ENCODE data around the gene KIF13A. TPM values are rescaled to one million over a fixed set of nuclear protein-coding genes. Genes with fewer than 3 reads are reported as not detected.
"Not testable (repeated sequence)": the region's sequence is repeated elsewhere in the genome, so short reads cannot be mapped to it uniquely, and the experiment has no call there.

Gene KIF13A
- polyA plus RNA-seq, 1 donor from 2014 or later = 1.4 TPM

- no peaks in the 10 kb centered on the region for H3K9me3 Mint-ChIP-seq
- H3K4me1 Mint-ChIP-seq = no peaks in the 10 kb centered on the region
- H3K36me3 Mint-ChIP-seq = no peaks in the 10 kb centered on the region
- H3K4me3 Mint-ChIP-seq = no peak overlapping the region
- H3K27ac Mint-ChIP-seq = no peak overlapping the region
- no peaks in the 10 kb centered on the region for H3K27me3 Mint-ChIP-seq
Observed at GRCh38 chr6:17863901-17864754, 123.3 kb downstream of the KIF13A start.

- Mint-ChIP-seq H3K9me3 (no peaks in the 10 kb centered on the region), H3K36me3 (no peaks in the 10 kb centered on the region), H3K4me1 (no peaks in the 10 kb centered on the region), H3K4me3 (no peak overlapping the region), H3K27me3 (no peaks in the 10 kb centered on the region), H3K27ac (no peak overlapping the region)
Observed at GRCh38 chr6:17861361-17861760, 126.1 kb downstream of the KIF13A start.

- H3K4me1 Mint-ChIP-seq = no peaks in the 10 kb centered on the region
- no peak overlapping the region for H3K4me3 Mint-ChIP-seq
- H3K27ac Mint-ChIP-seq = no peak overlapping the region
- no peaks in the 10 kb centered on the region for H3K27me3 Mint-ChIP-seq
- no peaks in the 10 kb centered on the region for H3K36me3 Mint-ChIP-seq
- no peaks in the 10 kb centered on the region for H3K9me3 Mint-ChIP-seq
Observed at GRCh38 chr6:17859846-17860245, 127.6 kb downstream of the KIF13A start.

GRCh38 chr6:17858584-17858983 lies 128.9 kb downstream of the KIF13A start:
- Mint-ChIP-seq H3K27me3 (no peaks in the 10 kb centered on the region), H3K4me1 (no peaks in the 10 kb centered on the region), H3K36me3 (no peaks in the 10 kb centered on the region), H3K9me3 (no peaks in the 10 kb centered on the region), H3K27ac (no peak overlapping the region), H3K4me3 (no peak overlapping the region)

- H3K27me3 Mint-ChIP-seq = not testable (repeated sequence)
- H3K27ac Mint-ChIP-seq = peak overlapping the region in 1 of 3 donors; percentile 44
Observed at GRCh38 chr6:17857188-17857587, 130.2 kb downstream of the KIF13A start.

GRCh38 chr6:17856306-17856705 lies 131.1 kb downstream of the KIF13A start:
- H3K4me3 Mint-ChIP-seq = no peak overlapping the region
- H3K36me3 Mint-ChIP-seq = peaks cover 1% of the 10 kb centered on the region
- H3K27me3 Mint-ChIP-seq = no peaks in the 10 kb centered on the region
- H3K9me3 Mint-ChIP-seq = no peaks in the 10 kb centered on the region
- H3K4me1 Mint-ChIP-seq = no peaks in the 10 kb centered on the region
- H3K27ac Mint-ChIP-seq = no peak overlapping the region

More at GRCh38 chr6:17857188-17857587, 130.2 kb downstream of the KIF13A start:
- H3K36me3 Mint-ChIP-seq, H3K4me3 Mint-ChIP-seq, H3K4me1 Mint-ChIP-seq, H3K9me3 Mint-ChIP-seq: not testable (repeated sequence)

GRCh38 chr6:17855381-17855780 lies 132.1 kb downstream of the KIF13A start:
- no peaks in the 10 kb centered on the region for H3K9me3 Mint-ChIP-seq
- H3K27me3 Mint-ChIP-seq = no peaks in the 10 kb centered on the region
- no peak overlapping the region for H3K27ac Mint-ChIP-seq
- H3K4me3 Mint-ChIP-seq = no peak overlapping the region
- no peaks in the 10 kb centered on the region for H3K4me1 Mint-ChIP-seq
- peaks cover 4% of the 10 kb centered on the region for H3K36me3 Mint-ChIP-seq

GRCh38 chr6:17853533-17853932 lies 133.9 kb downstream of the KIF13A start:
- Mint-ChIP-seq H3K27me3 (no peaks in the 10 kb centered on the region), H3K36me3 (peaks cover 9% of the 10 kb centered on the region), H3K4me1 (no peaks in the 10 kb centered on the region), H3K27ac (no peak overlapping the region), H3K9me3 (no peaks in the 10 kb centered on the region), H3K4me3 (no peak overlapping the region)

- peaks cover 13% of the 10 kb centered on the region for H3K36me3 Mint-ChIP-seq
- no peak overlapping the region for H3K4me3 Mint-ChIP-seq
- H3K4me1 Mint-ChIP-seq = no peaks in the 10 kb centered on the region
- no peaks in the 10 kb centered on the region for H3K9me3 Mint-ChIP-seq
- no peaks in the 10 kb centered on the region for H3K27me3 Mint-ChIP-seq
- no peak overlapping the region for H3K27ac Mint-ChIP-seq
Observed at GRCh38 chr6:17851720-17852161, 135.7 kb downstream of the KIF13A start.

- Mint-ChIP-seq H3K9me3 (no peaks in the 10 kb centered on the region), H3K36me3 (peaks cover 13% of the 10 kb centered on the region), H3K4me3 (no peak overlapping the region), H3K27me3 (no peaks in the 10 kb centered on the region), H3K4me1 (no peaks in the 10 kb centered on the region), H3K27ac (peak overlapping the region in 1 of 3 donors; percentile 9)
Observed at GRCh38 chr6:17851001-17851719, 136.3 kb downstream of the KIF13A start.

GRCh38 chr6:17850281-17850680 lies 137.2 kb downstream of the KIF13A start:
- no peak overlapping the region for H3K4me3 Mint-ChIP-seq
- no peak overlapping the region for H3K27ac Mint-ChIP-seq
- H3K27me3 Mint-ChIP-seq = no peaks in the 10 kb centered on the region
- no peaks in the 10 kb centered on the region for H3K9me3 Mint-ChIP-seq
- H3K4me1 Mint-ChIP-seq = no peaks in the 10 kb centered on the region
- H3K36me3 Mint-ChIP-seq = peaks cover 13% of the 10 kb centered on the region

GRCh38 chr6:17847203-17847760 lies 140.2 kb downstream of the KIF13A start:
- no peaks in the 10 kb centered on the region for H3K27me3 Mint-ChIP-seq
- no peaks in the 10 kb centered on the region for H3K4me1 Mint-ChIP-seq
- no peaks in the 10 kb centered on the region for H3K9me3 Mint-ChIP-seq
- H3K36me3 Mint-ChIP-seq = peaks cover 14% of the 10 kb centered on the region
- H3K4me3 Mint-ChIP-seq = no peak overlapping the region
- no peak overlapping the region for H3K27ac Mint-ChIP-seq

GRCh38 chr6:17846762-17847161 lies 140.7 kb downstream of the KIF13A start:
- Mint-ChIP-seq H3K4me3 (no peak overlapping the region), H3K27me3 (no peaks in the 10 kb centered on the region), H3K4me1 (no peaks in the 10 kb centered on the region), H3K9me3 (no peaks in the 10 kb centered on the region), H3K27ac (no peak overlapping the region), H3K36me3 (peaks cover 15% of the 10 kb centered on the region)

GRCh38 chr6:17845598-17845997 lies 141.8 kb downstream of the KIF13A start:
- Mint-ChIP-seq H3K36me3 (peaks cover 10% of the 10 kb centered on the region), H3K27me3 (no peaks in the 10 kb centered on the region), H3K27ac (no peak overlapping the region), H3K4me3 (no peak overlapping the region), H3K4me1 (no peaks in the 10 kb centered on the region), H3K9me3 (no peaks in the 10 kb centered on the region)

GRCh38 chr6:17844967-17845366 lies 142.5 kb downstream of the KIF13A start:
- not testable (repeated sequence) for H3K9me3 Mint-ChIP-seq, H3K4me1 Mint-ChIP-seq, H3K27ac Mint-ChIP-seq, H3K4me3 Mint-ChIP-seq, H3K27me3 Mint-ChIP-seq
- peaks cover 10% of the 10 kb centered on the region for H3K36me3 Mint-ChIP-seq
